ENCODE measurements around the gene CYP19A1.

The CYP19A1 gene

DNA sequence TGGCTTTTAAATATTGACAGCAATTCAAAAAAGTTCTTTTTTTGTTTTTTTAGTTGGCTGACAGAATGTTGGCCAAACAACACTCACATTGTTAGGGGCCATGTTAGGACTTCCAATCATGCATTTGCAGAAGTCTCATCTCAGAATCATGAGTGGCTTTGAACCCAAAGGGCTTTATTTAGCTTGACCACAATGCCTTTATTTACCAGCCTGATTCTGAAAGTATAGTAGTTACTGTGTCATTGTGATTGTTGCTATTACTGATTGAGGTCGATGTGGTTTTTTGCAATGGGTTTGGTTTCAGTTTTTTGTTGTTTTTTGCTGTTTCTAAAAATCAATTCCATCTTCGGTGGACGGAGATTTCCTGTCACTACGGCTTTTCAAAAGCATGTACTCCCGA lies 10.3 kb upstream of the CYP19A1 start:
- no peak overlapping the region for H2BK5ac ChIP-seq (ENCODE audit: low read depth, low read length, poor library complexity)
- no peak overlapping the region for H4K8ac ChIP-seq (ENCODE audit: low read depth, low read length)
- H3K27me3 ChIP-seq (ENCODE audit: insufficient read depth, low read length) = no peaks in the 10 kb centered on the region
- H3K4me1 ChIP-seq (ENCODE audit: control insufficient read depth in 1 of 2, insufficient read depth in 2 of 2, low read length in 2 of 2) = no peaks in the 10 kb centered on the region
- H3K27ac ChIP-seq (ENCODE audit: low read depth, low read length) = no peak overlapping the region
- no peak overlapping the region for H2AFZ ChIP-seq (ENCODE audit: insufficient read depth, low read length, poor library complexity)
- H4K12ac ChIP-seq (ENCODE audit: low read depth, low read length) = no peak overlapping the region
- H4K91ac ChIP-seq (ENCODE audit: low read depth, low read length) = no peak overlapping the region
- WGBS (ENCODE audit: extremely low coverage, insufficient coverage, insufficient read length) = no CpG with 5 or more reads among the region's 5 CpGs
- no peak for DNase-seq
- H3K14ac ChIP-seq (ENCODE audit: low read length) = no peak overlapping the region
- H3K4me3 ChIP-seq (ENCODE audit: low read depth, low read length) = no peak overlapping the region
- no peak overlapping the region for H2AK5ac ChIP-seq (ENCODE audit: low read length)
- no peaks in the 10 kb centered on the region for H3K79me2 ChIP-seq (ENCODE audit: control insufficient read depth, insufficient read depth, low read length, poor library complexity)
- no peaks in the 10 kb centered on the region for H3K36me3 ChIP-seq (ENCODE audit: control insufficient read depth in 1 of 2, insufficient read depth in 2 of 2, low read length in 2 of 2)
- no peak overlapping the region for H3K4me2 ChIP-seq (ENCODE audit: low read length)
- H3K9me3 ChIP-seq (ENCODE audit: insufficient read depth, low read depth, low read length) = no peaks in the 10 kb centered on the region
- H3K4ac ChIP-seq (ENCODE audit: low read depth, low read length) = no peak overlapping the region
- H3K9ac ChIP-seq (ENCODE audit: low read length) = no peak overlapping the region
- no peak overlapping the region for H2BK120ac ChIP-seq (ENCODE audit: insufficient read depth, low read length, poor library complexity)
- no peak overlapping the region for H2BK12ac ChIP-seq (ENCODE audit: low read length)
- H3K23ac ChIP-seq (ENCODE audit: low read length) = no peak overlapping the region
- H3K18ac ChIP-seq (ENCODE audit: low read length) = no peak overlapping the region
- no peaks in the 10 kb centered on the region for H3K79me1 ChIP-seq (ENCODE audit: low read length)

DNA sequence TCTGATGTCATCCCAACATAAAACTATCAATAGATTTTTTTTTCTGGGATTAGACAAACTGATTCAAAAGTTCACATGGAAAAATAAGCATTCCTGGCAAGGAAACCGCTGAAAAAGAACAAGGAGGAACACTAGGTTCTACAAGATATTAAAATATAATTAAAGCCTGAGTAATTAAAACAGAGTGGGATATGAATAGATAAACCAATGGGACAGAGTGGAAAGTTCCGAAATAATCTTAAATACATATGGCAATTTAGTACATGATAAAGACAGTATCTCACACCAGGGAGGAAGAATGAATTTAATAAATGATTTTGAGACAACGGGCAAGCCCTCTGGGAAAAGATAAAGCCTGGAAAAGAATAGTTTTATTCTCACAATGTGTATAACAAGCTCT lies 7.7 kb upstream of the CYP19A1 start:
- no peak overlapping the region for H3K4ac ChIP-seq (ENCODE audit: low read depth, low read length)
- no peak overlapping the region for H4K91ac ChIP-seq (ENCODE audit: low read depth, low read length)
- H3K18ac ChIP-seq (ENCODE audit: low read length) = no peak overlapping the region
- H3K79me2 ChIP-seq (ENCODE audit: control insufficient read depth, insufficient read depth, low read length, poor library complexity) = peaks cover 6% of the 10 kb centered on the region
- no peak overlapping the region for H3K14ac ChIP-seq (ENCODE audit: low read length)
- H2AK5ac ChIP-seq (ENCODE audit: low read length) = no peak overlapping the region
- H3K9me3 ChIP-seq (ENCODE audit: insufficient read depth, low read depth, low read length) = peaks cover 7% of the 10 kb centered on the region
- H3K27me3 ChIP-seq (ENCODE audit: insufficient read depth, low read length) = no peaks in the 10 kb centered on the region
- no peak for DNase-seq
- H2BK5ac ChIP-seq (ENCODE audit: low read depth, low read length, poor library complexity) = no peak overlapping the region
- H4K12ac ChIP-seq (ENCODE audit: low read depth, low read length) = no peak overlapping the region
- no peak overlapping the region for H3K4me2 ChIP-seq (ENCODE audit: low read length)
- H3K27ac ChIP-seq (ENCODE audit: low read depth, low read length) = no peak overlapping the region
- no peak overlapping the region for H2AFZ ChIP-seq (ENCODE audit: insufficient read depth, low read length, poor library complexity)
- WGBS (ENCODE audit: extremely low coverage, insufficient coverage, insufficient read length) = no CpG with 5 or more reads among the region's 3 CpGs
- peaks cover 9 to 11% of the 10 kb centered on the region in 2 experiments for H3K4me1 ChIP-seq (ENCODE audit: control insufficient read depth in 1 of 2, insufficient read depth in 2 of 2, low read length in 2 of 2)
- H2BK12ac ChIP-seq (ENCODE audit: low read length) = no peak overlapping the region
- H3K4me3 ChIP-seq (ENCODE audit: low read depth, low read length) = no peak overlapping the region
- no peak overlapping the region for H3K23ac ChIP-seq (ENCODE audit: low read length)
- no peak overlapping the region for H4K8ac ChIP-seq (ENCODE audit: low read depth, low read length)
- peaks cover 11% of the 10 kb centered on the region for H3K79me1 ChIP-seq (ENCODE audit: low read length)
- H3K36me3 ChIP-seq (ENCODE audit: control insufficient read depth in 1 of 2, insufficient read depth in 2 of 2, low read length in 2 of 2) = no peaks in the 10 kb centered on the region
- no peak overlapping the region for H3K9ac ChIP-seq (ENCODE audit: low read length)
- no peak overlapping the region for H2BK120ac ChIP-seq (ENCODE audit: insufficient read depth, low read length, poor library complexity)

DNA sequence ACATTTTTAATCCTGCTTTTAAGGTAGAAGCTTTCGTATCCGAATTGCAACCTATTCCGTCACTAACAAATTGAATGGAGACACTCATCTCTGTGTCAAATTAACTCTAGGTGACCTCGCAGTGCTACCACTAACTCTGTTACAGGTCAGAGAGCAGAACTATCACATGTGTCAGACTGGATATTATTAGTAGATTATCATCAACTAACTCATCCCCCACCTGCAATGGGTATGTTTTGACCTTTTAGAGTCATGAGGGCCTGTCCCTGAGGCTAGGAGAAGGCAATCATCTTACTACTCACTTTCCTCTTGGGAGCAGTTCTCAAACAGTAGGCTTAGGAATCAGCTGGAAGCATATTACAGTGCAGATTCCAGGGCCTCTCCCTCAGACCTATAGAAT lies 5.1 kb upstream of the CYP19A1 start:
- peaks cover 17% of the 10 kb centered on the region for H3K79me1 ChIP-seq (ENCODE audit: low read length)
- no CpG with 5 or more reads among the region's 4 CpGs for WGBS (ENCODE audit: extremely low coverage, insufficient coverage, insufficient read length)

DNA sequence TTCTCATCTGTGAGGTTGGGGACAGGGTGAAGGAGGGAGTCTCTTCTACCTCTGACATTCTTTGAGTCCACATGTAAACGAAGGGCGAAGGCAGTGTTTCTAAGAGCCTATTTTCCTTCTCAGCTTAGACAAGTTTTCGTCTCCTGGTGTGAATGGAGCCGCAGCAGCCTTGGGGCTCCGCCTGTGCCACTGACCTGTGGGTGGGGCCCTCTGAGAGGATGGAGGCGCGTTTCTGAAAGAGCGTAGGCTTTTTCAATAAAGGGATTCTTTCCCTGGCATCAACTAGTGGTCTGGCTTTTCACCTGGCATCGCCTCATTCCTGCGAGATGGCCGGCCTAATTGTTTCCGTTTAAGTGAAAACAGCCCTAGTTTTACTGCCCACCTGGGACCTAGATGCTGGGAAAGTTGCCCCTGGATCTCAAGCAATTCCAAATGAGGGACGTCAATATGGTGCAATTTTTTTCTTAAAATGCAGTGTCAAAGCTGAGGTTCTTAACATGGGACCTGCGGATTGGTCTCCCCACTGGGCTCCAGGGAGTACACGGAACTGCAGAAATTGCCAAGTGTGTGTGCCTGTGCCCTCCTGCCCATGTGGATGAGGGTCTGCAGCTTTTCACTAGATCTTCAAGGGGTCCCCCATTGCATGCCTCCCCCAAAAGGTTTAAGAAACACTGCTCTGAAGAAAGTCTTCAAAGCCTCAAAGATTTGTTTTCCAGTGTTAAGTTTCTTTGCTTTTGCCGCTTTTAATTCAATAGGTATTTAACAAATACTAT lies 4.0 kb upstream of the CYP19A1 start:
- no peak overlapping the region for H3K4ac ChIP-seq (ENCODE audit: low read depth, low read length)
- H3K79me1 ChIP-seq (ENCODE audit: low read length) = peaks cover 26% of the 10 kb centered on the region
- no peak overlapping the region for H3K23ac ChIP-seq (ENCODE audit: low read length)
- no peak overlapping the region for H4K12ac ChIP-seq (ENCODE audit: low read depth, low read length)
- no peak overlapping the region for H2BK5ac ChIP-seq (ENCODE audit: low read depth, low read length, poor library complexity)
- H3K79me2 ChIP-seq (ENCODE audit: control insufficient read depth, insufficient read depth, low read length, poor library complexity) = peaks cover 6% of the 10 kb centered on the region
- H3K36me3 ChIP-seq (ENCODE audit: control insufficient read depth in 1 of 2, insufficient read depth in 2 of 2, low read length in 2 of 2) = no peaks in the 10 kb centered on the region
- WGBS (ENCODE audit: extremely low coverage, insufficient coverage, insufficient read length) = no CpG with 5 or more reads among the region's 16 CpGs
- H3K27me3 ChIP-seq (ENCODE audit: insufficient read depth, low read length) = no peaks in the 10 kb centered on the region
- H2AK5ac ChIP-seq (ENCODE audit: low read length) = no peak overlapping the region
- H4K91ac ChIP-seq (ENCODE audit: low read depth, low read length) = peak overlapping the region; percentile 52
- H3K4me2 ChIP-seq (ENCODE audit: low read length) = peak overlapping the region; percentile 98
- H3K14ac ChIP-seq (ENCODE audit: low read length) = peak overlapping the region; percentile 86
- H2BK120ac ChIP-seq (ENCODE audit: insufficient read depth, low read length, poor library complexity) = peak overlapping the region; percentile 85
- no peak overlapping the region for H3K27ac ChIP-seq (ENCODE audit: low read depth, low read length)
- peak overlapping the region; percentile 56 for H4K8ac ChIP-seq (ENCODE audit: low read depth, low read length)
- peak overlapping the region; percentile 69 for H3K4me3 ChIP-seq (ENCODE audit: low read depth, low read length)
- peak overlapping the region; percentile 70 for H2BK12ac ChIP-seq (ENCODE audit: low read length)
- peaks cover 13 to 23% of the 10 kb centered on the region in 2 experiments for H3K4me1 ChIP-seq (ENCODE audit: control insufficient read depth in 1 of 2, insufficient read depth in 2 of 2, low read length in 2 of 2)
- peak overlapping the region; percentile 11 for H2AFZ ChIP-seq (ENCODE audit: insufficient read depth, low read length, poor library complexity)
- peak overlapping the region; percentile 79 for H3K18ac ChIP-seq (ENCODE audit: low read length)
- DNase-seq = peak in 1 of 2 donors; percentile 34
- H3K9me3 ChIP-seq (ENCODE audit: insufficient read depth, low read depth, low read length) = peaks cover 7% of the 10 kb centered on the region
- H3K9ac ChIP-seq (ENCODE audit: low read length) = no peak overlapping the region

More for the DNA sequence above, 5.1 kb upstream of the CYP19A1 start:
- Histone ChIP-seq H3K14ac (ENCODE audit: low read length) (no peak overlapping the region), H3K18ac (ENCODE audit: low read length) (no peak overlapping the region), H2AK5ac (ENCODE audit: low read length) (no peak overlapping the region), H3K23ac (ENCODE audit: low read length) (no peak overlapping the region), H3K27me3 (ENCODE audit: insufficient read depth, low read length) (no peaks in the 10 kb centered on the region), H2BK120ac (ENCODE audit: insufficient read depth, low read length, poor library complexity) (no peak overlapping the region), H4K12ac (ENCODE audit: low read depth, low read length) (no peak overlapping the region), H3K4me2 (ENCODE audit: low read length) (no peak overlapping the region), H3K9me3 (ENCODE audit: insufficient read depth, low read depth, low read length) (peaks cover 7% of the 10 kb centered on the region), H3K9ac (ENCODE audit: low read length) (no peak overlapping the region), H4K8ac (ENCODE audit: low read depth, low read length) (no peak overlapping the region), H3K79me2 (ENCODE audit: control insufficient read depth, insufficient read depth, low read length, poor library complexity) (peaks cover 6% of the 10 kb centered on the region), H2BK5ac (ENCODE audit: low read depth, low read length, poor library complexity) (no peak overlapping the region), H3K4me1 (ENCODE audit: control insufficient read depth in 1 of 2, insufficient read depth in 2 of 2, low read length in 2 of 2) (peaks cover 13 to 18% of the 10 kb centered on the region in 2 experiments), H3K36me3 (ENCODE audit: control insufficient read depth in 1 of 2, insufficient read depth in 2 of 2, low read length in 2 of 2) (no peaks in the 10 kb centered on the region), H3K4ac (ENCODE audit: low read depth, low read length) (no peak overlapping the region), H2AFZ (ENCODE audit: insufficient read depth, low read length, poor library complexity) (no peak overlapping the region), H3K4me3 (ENCODE audit: low read depth, low read length) (no peak overlapping the region), H2BK12ac (ENCODE audit: low read length) (no peak overlapping the region), H4K91ac (ENCODE audit: low read depth, low read length) (no peak overlapping the region), H3K27ac (ENCODE audit: low read depth, low read length) (no peak overlapping the region)
- DNase-seq = peak; percentile 77 to 91

Measured in trophoblast cell (in vitro differentiated cells and primary cell).